AG10803 (cell line): Measurements from ENCODE around the gene SPATA32.
"Not testable (repeated sequence)": the region's sequence is repeated elsewhere in the genome, so short reads cannot be mapped to it uniquely, and the experiment has no call there.

Source experiments
- DNase-seq: peaks from one replicate; pipeline ENCODE4 v3.0.0; 2010; ENCODE audit warnings: low read depth
- H3K4me3 ChIP-seq: 2 replicates; pipeline ENCODE4 v1.5.1; 2011; ENCODE audit warnings: mild to moderate bottlenecking, low read length, control low read depth
- CTCF ChIP-seq: conservative IDR thresholded peaks from 2 replicates; pipeline ENCODE4 v1.5.1; 2011; ENCODE audit warnings: mild to moderate bottlenecking, low read length, control low read depth, inconsistent platforms

Gene SPATA32

GRCh38 chr17:45307290-45308015, 45.6 kb upstream of the SPATA32 start:
- no peak for TF ChIP-seq CTCF
- no peak overlapping the region for H3K4me3 ChIP-seq
- DNase-seq: peak; percentile 88

GRCh38 chr17:45306623-45307022, 44.7 kb upstream of the SPATA32 start:
- no peak overlapping the region for H3K4me3 ChIP-seq
- no peak for DNase-seq
- TF ChIP-seq CTCF: peak; percentile 21; the same call in 1 of the 2 replicates

- no peak overlapping the region for H3K4me3 ChIP-seq
- TF ChIP-seq CTCF: no peak
- no peak for DNase-seq
These were observed 44.2 kb upstream of the SPATA32 start for GRCh38 chr17:45306094-45306493.

- peak; percentile 83 for DNase-seq
- no peak for TF ChIP-seq CTCF
- no peak overlapping the region for H3K4me3 ChIP-seq
These were observed 43.7 kb upstream of the SPATA32 start for GRCh38 chr17:45305530-45306087.

- DNase-seq: peak; percentile 78
- TF ChIP-seq CTCF: no peak
- H3K4me3 ChIP-seq: peak overlapping the region; percentile 24
These were observed 40.8 kb upstream of the SPATA32 start for GRCh38 chr17:45302649-45303173.

GRCh38 chr17:45302220-45302619, 40.3 kb upstream of the SPATA32 start:
- not testable (repeated sequence) for DNase-seq

GRCh38 chr17:45301674-45302073, 39.8 kb upstream of the SPATA32 start:
- TF ChIP-seq CTCF: no peak
- DNase-seq: no peak
- H3K4me3 ChIP-seq: no peak overlapping the region

More at GRCh38 chr17:45302220-45302619, 40.3 kb upstream of the SPATA32 start:
- H3K4me3 ChIP-seq: not testable (repeated sequence)
